Transverse colon (tissue), 4 donors: ENCODE measurements around the gene ENOX1.

Experiments used
- CTCF ChIP-seq, 5 experiments: fragments of 200-600 bp in 3 of 5; fragments of 450-650 bp in 2 of 5; sonication (generic) in 3 of 5; IDR thresholded peaks; 1 replicate in 2 of 5; 2 replicates in 3 of 5; pipeline ENCODE4 v1.5.1; 2016 to 2017; ENCODE audit warnings: antibody characterized with exemption in 5 of 5, inconsistent platforms in 3 of 5, mild to moderate bottlenecking in 2 of 5, moderate library complexity in 1 of 5
- POLR2AphosphoS5 ChIP-seq, 3 donors: sonication (generic); formaldehyde crosslinking; IDR thresholded peaks; one replicate each; pipeline ENCODE4 v1.6.1; 2016; ENCODE audit warnings: antibody characterized with exemption in 3 of 3

DNA sequence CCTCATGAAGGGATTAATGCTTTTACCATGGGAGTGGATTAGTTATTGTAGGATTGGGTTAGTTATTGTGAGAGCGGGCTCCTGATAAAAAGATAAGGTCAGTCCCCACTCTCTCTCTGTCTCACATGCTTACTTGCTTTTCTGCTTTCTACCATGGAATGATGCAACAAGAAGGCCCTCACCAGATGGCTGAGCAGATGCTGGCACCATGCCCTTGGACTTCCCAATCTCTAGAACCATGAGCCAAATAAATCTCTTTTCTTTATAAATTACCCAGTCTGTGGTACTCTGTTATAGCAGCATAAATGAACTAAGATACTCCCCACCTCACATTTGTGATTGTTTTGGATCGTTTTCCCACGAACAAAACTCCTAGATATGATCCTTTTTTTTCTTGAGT is 409.6 kb downstream of the ENOX1 start:
- TF ChIP-seq CTCF (IDR thresholded peaks at IDR 0.05): no peak
- no peak for TF ChIP-seq POLR2AphosphoS5 (IDR thresholded peaks at IDR 0.05)
